ENCODE measurements around the gene ZCCHC10. TPM values are rescaled to one million over a fixed set of nuclear protein-coding genes. Genes with fewer than 3 reads are reported as not detected.
"Not testable (repeated sequence)": the region's sequence is repeated elsewhere in the genome, so short reads cannot be mapped to it uniquely, and the experiment has no call there.

ZCCHC10 gene
- total and polyA plus RNA-seq, 2 donors from 2014 or later = 19.9 to 32.7 TPM

DNA sequence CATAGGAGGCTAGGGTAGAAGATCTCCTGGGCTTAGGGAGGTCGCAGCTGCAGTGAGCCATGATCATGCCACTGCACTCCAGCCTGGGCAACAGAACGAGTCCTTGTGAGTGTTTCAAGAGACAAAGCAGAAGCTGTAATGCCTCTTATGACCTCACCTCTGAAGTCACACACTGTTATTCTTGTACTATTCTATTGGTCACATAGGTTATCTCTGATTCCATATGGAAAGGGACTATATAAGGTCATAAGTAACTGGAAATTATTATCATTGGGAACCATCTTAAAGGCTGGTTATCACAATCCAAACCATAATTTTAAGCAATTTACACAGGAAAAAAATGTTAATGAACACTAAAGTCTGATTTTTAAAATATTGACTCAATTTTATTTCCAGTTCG is 45.1 kb downstream of the ZCCHC10 start:
- intact Hi-C loops (cut with DNase I) = no loop called here
- TF ChIP-seq, protein P1, sequence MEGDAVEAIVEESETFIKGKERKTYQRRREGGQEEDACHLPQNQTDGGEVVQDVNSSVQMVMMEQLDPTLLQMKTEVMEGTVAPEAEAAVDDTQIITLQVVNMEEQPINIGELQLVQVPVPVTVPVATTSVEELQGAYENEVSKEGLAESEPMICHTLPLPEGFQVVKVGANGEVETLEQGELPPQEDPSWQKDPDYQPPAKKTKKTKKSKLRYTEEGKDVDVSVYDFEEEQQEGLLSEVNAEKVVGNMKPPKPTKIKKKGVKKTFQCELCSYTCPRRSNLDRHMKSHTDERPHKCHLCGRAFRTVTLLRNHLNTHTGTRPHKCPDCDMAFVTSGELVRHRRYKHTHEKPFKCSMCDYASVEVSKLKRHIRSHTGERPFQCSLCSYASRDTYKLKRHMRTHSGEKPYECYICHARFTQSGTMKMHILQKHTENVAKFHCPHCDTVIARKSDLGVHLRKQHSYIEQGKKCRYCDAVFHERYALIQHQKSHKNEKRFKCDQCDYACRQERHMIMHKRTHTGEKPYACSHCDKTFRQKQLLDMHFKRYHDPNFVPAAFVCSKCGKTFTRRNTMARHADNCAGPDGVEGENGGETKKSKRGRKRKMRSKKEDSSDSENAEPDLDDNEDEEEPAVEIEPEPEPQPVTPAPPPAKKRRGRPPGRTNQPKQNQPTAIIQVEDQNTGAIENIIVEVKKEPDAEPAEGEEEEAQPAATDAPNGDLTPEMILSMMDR (IDR thresholded peaks at IDR 0.05; ENCODE audit: borderline replicate concordance, extremely low read depth, insufficient read depth) = no peak

DNA sequence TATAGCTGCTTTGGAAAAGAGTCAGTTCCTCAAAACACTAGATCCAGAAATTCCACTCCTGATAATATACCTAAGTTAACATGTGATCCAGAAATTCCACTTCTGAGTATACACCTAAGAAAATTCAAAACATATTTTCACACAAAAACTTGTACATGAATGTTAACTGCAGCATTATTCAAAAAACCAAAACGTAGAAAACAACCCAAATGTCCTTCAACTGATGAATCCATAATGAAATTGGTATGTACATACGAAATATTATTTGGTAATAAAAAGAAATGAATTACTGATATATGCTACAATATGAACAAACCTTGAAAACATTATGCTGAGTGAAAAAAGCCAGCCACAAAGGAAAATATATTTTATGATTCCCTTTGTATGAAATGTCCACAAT is 46.4 kb downstream of the ZCCHC10 start:
- Histone ChIP-seq H3K36me3 (ENCODE audit: control insufficient read depth in 2 of 3, insufficient read depth in 3 of 3, low read length in 3 of 3) (no peaks in the 10 kb centered on the region), H3K27me3 (ENCODE audit: control insufficient read depth, insufficient read depth, low read length) (no peaks in the 10 kb centered on the region), H3K9me3 (ENCODE audit: control insufficient read depth in 2 of 3, insufficient read depth in 1 of 3, low read length in 3 of 3) (no peaks in the 10 kb centered on the region), H3K4me3 (ENCODE audit: low read length in 3 of 3) (no peak overlapping the region), H3K9ac (ENCODE audit: low read length in 3 of 3) (no peak overlapping the region), H3K4me1 (ENCODE audit: control insufficient read depth in 2 of 3, insufficient read depth in 2 of 3, low read depth in 1 of 3, low read length in 3 of 3) (no peaks in the 10 kb centered on the region), H3K27ac (ENCODE audit: low read depth in 2 of 2, low read length in 2 of 2) (no peak overlapping the region)
- TF ChIP-seq, protein P1 (IDR thresholded peaks at IDR 0.05; ENCODE audit: borderline replicate concordance, extremely low read depth, insufficient read depth) = no peak
- no peak for FAIRE-seq
- intact Hi-C loops (cut with DNase I) = no loop called here
- no peak for DNase-seq

More for the DNA sequence above, 45.1 kb downstream of the ZCCHC10 start:
- H3K36me3 ChIP-seq (ENCODE audit: control insufficient read depth in 2 of 3, insufficient read depth in 3 of 3, low read length in 3 of 3) = no peaks in the 10 kb centered on the region
- no peaks in the 10 kb centered on the region for H3K9me3 ChIP-seq (ENCODE audit: control insufficient read depth in 2 of 3, insufficient read depth in 1 of 3, low read length in 3 of 3)
- H3K27me3 ChIP-seq (ENCODE audit: control insufficient read depth, insufficient read depth, low read length) = no peaks in the 10 kb centered on the region
- no peak overlapping the region for H3K9ac ChIP-seq (ENCODE audit: low read length in 3 of 3)
- no peak for DNase-seq
- H3K4me3 ChIP-seq (ENCODE audit: low read length in 3 of 3) = no peak overlapping the region
- FAIRE-seq = no peak
- no peaks in the 10 kb centered on the region for H3K4me1 ChIP-seq (ENCODE audit: control insufficient read depth in 2 of 3, insufficient read depth in 2 of 3, low read depth in 1 of 3, low read length in 3 of 3)
- H3K27ac ChIP-seq (ENCODE audit: low read depth in 2 of 2, low read length in 2 of 2) = no peak overlapping the region

DNA sequence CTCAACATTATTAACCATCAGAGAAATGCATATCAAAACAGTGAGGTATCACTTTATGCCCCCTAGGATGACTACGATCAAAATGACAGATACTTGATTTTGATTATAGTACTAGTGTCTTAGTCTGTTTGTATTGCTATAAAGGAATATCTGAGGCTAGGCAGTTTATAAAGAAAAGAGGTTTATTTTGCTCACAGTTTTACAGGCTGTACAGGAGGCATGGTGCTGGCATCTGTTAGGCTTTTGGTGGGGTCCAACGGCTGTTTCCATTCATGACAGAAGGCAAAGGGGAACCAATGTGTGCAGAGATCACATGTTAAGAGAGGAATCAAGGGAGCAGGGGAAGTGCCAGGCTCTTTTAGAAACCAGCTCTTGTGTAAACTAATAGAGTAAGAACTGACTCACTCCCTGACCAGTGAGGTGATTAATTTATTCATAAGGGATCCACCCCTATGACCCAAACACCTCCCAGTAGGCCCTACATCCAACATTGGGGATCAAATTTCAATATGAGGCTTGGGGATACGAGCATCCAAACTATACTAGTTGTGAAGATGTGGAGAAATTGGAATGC is 46.9 kb downstream of the ZCCHC10 start:
- TF ChIP-seq, protein P1 (IDR thresholded peaks at IDR 0.05; ENCODE audit: borderline replicate concordance, extremely low read depth, insufficient read depth) = no peak
- H3K27me3 ChIP-seq (ENCODE audit: control insufficient read depth, insufficient read depth, low read length) = no peaks in the 10 kb centered on the region
- H3K9me3 ChIP-seq (ENCODE audit: control insufficient read depth in 2 of 3, insufficient read depth in 1 of 3, low read length in 3 of 3) = no peaks in the 10 kb centered on the region
- H3K9ac ChIP-seq (ENCODE audit: low read length in 3 of 3) = no peak overlapping the region
- no peak overlapping the region for H3K27ac ChIP-seq (ENCODE audit: low read depth in 2 of 2, low read length in 2 of 2)
- H3K36me3 ChIP-seq (ENCODE audit: control insufficient read depth in 2 of 3, insufficient read depth in 3 of 3, low read length in 3 of 3) = no peaks in the 10 kb centered on the region
- H3K4me3 ChIP-seq (ENCODE audit: low read length in 3 of 3) = no peak overlapping the region
- no peak for FAIRE-seq
- H3K4me1 ChIP-seq (ENCODE audit: control insufficient read depth in 2 of 3, insufficient read depth in 2 of 3, low read depth in 1 of 3, low read length in 3 of 3) = no peaks in the 10 kb centered on the region
- DNase-seq = no peak
- intact Hi-C loops (cut with DNase I) = no loop called here

DNA sequence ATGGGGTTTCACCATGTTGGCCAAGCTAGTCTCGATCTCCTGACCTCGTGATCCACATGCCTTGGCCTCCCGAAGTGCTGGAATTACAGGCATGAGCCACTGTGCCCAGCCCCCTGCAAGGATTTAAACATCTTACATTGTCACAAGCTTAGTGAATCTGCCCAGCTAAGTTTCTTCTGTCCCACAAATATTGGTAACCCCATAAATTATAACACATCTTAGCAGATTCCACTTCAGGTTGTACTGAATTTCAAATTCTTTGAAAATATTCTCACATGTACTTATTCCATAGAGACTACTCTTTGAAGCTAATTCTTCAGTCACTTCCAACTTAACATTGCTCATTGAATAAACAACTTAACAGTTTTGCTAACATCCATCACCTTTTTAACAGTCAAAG is 49.5 kb downstream of the ZCCHC10 start:
- TF ChIP-seq, protein P1 (IDR thresholded peaks at IDR 0.05; ENCODE audit: borderline replicate concordance, extremely low read depth, insufficient read depth) = no peak
- Histone ChIP-seq H3K4me3 (ENCODE audit: low read length in 3 of 3) (no peak overlapping the region), H3K9ac (ENCODE audit: low read length in 3 of 3) (no peak overlapping the region), H3K27ac (ENCODE audit: low read depth in 2 of 2, low read length in 2 of 2) (no peak overlapping the region), H3K9me3 (ENCODE audit: control insufficient read depth in 2 of 3, insufficient read depth in 1 of 3, low read length in 3 of 3) (no peaks in the 10 kb centered on the region), H3K36me3 (ENCODE audit: control insufficient read depth in 2 of 3, insufficient read depth in 3 of 3, low read length in 3 of 3) (no peaks in the 10 kb centered on the region), H3K27me3 (ENCODE audit: control insufficient read depth, insufficient read depth, low read length) (no peaks in the 10 kb centered on the region), H3K4me1 (ENCODE audit: control insufficient read depth in 2 of 3, insufficient read depth in 2 of 3, low read depth in 1 of 3, low read length in 3 of 3) (no peaks in the 10 kb centered on the region)
- intact Hi-C loops (cut with DNase I) = no loop called here
- no peak for DNase-seq
- FAIRE-seq = no peak

DNA sequence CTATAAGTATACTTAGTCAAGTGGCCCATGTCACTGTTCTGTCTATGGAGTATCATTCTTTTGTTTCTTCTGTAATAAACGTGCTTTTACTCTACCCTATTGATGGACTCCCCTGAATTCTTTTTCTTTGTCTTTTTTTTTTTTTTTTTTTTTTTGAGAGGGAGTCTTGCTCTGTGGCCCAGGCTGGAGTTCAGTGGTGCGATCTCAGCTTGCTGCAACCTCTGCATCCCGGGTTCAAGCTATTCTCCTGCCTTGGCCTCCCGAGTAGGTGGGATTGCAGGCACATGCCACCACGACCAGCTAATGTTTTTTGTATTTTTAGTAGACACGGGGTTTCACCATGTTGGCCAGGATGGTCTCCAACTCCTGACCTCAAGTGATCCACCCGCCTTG is 53.9 kb downstream of the ZCCHC10 start:
- not testable (repeated sequence) for H3K4me3 ChIP-seq (ENCODE audit: low read length in 3 of 3); DNase-seq

More for the DNA sequence above, 53.9 kb downstream of the ZCCHC10 start:
- H3K4me1 ChIP-seq (ENCODE audit: control insufficient read depth in 2 of 3, insufficient read depth in 2 of 3, low read depth in 1 of 3, low read length in 3 of 3); H3K36me3 ChIP-seq (ENCODE audit: control insufficient read depth in 2 of 3, insufficient read depth in 3 of 3, low read length in 3 of 3); FAIRE-seq; H3K27me3 ChIP-seq (ENCODE audit: control insufficient read depth, insufficient read depth, low read length); H3K27ac ChIP-seq (ENCODE audit: low read depth in 2 of 2, low read length in 2 of 2); H3K9ac ChIP-seq (ENCODE audit: low read length in 3 of 3); intact Hi-C loops (cut with DNase I); H3K9me3 ChIP-seq (ENCODE audit: control insufficient read depth in 2 of 3, insufficient read depth in 1 of 3, low read length in 3 of 3): not testable (repeated sequence)

Data from kidney (tissue), 14 donors.